ENCODE results near the gene ANTXRL. TPM values are rescaled to one million over a fixed set of nuclear protein-coding genes. Genes with fewer than 3 reads are reported as not detected.

The ANTXRL gene
- total RNA-seq, 1 experiment from 2014 or later = 0.26 TPM

DNA sequence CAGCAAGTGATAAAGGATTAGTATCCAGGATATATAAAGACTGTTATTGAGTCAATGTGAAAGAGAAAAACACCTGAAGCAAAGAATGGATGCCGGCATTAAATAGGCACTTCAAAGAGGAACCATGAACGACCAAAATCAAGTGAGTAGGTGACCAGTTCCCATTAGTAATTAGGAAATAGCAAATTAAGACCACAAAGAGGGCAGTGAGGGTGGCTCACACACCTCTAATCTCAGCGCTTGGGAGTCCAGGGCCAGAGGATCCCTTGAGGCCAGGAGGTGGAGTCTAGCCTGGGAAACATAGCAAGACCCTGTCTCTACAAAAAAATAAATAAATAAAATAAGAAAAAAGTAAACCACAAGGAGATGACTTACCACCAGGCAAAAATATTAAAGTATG, 1.5 kb upstream of the ANTXRL start:
- Histone ChIP-seq H4K20me1 (ENCODE audit: insufficient read depth) (no peaks in the 10 kb centered on the region), H3K79me2 (ENCODE audit: low read depth) (0 out of 2 replicates have a peak, but pooled peaks cover 7% of the 10 kb centered on the region), H3K9me3 (ENCODE audit: insufficient read depth, low read depth) (no peaks in the 10 kb centered on the region), H3K27me3 (ENCODE audit: insufficient read depth, low read depth) (no peaks in the 10 kb centered on the region), H3K27ac (peak overlapping the region; percentile 57), H3K4me2 (peak overlapping the region; percentile 92), H2AFZ (peak overlapping the region; percentile 81), H3K4me3 (peak overlapping the region; percentile 93), H3K9me2 (ENCODE audit: insufficient read depth) (no peaks in the 10 kb centered on the region), H3K36me3 (ENCODE audit: low read depth) (no peaks in the 10 kb centered on the region), H3F3A (ENCODE audit: insufficient read depth, low read depth) (peaks cover 31% of the 10 kb centered on the region), H3K4me1 (replicated peaks; ENCODE audit: insufficient read depth) (peaks cover 59% of the 10 kb centered on the region)
- ChIA-PET POLR2A (ENCODE audit: unreplicated experiment) (no interaction called here), CTCF (no interaction called here)
- intact Hi-C loops (cut with micrococcal nuclease; ENCODE audit: unreplicated experiment) = no loop called here
- no peak for TF ChIP-seq EZH2 (IDR thresholded peaks at IDR 0.05; ENCODE audit: low read depth)
- 0 out of 2 replicates have a peak, but pooled peaks have one; percentile 21 for TF ChIP-seq CTCF (conservative IDR thresholded peaks at IDR 0.05)
- no peak for DNase-seq
- no TSS peak for BruUV-seq (replicated peaks)

- no peak overlapping the region; the same call in 1 of the 2 replicates for H3K27ac ChIP-seq
- H2AFZ ChIP-seq = no peak overlapping the region
- ChIA-PET CTCF (no interaction called here), POLR2A (ENCODE audit: unreplicated experiment) (no interaction called here)
- peak overlapping the region; percentile 93; the same call in 1 of the 2 replicates for H3K4me3 ChIP-seq
- 0 out of 2 replicates have a peak, but pooled peaks cover 7% of the 10 kb centered on the region for H3K79me2 ChIP-seq (ENCODE audit: low read depth)
- TF ChIP-seq EZH2 (IDR thresholded peaks at IDR 0.05; ENCODE audit: low read depth) (no peak), CTCF (conservative IDR thresholded peaks at IDR 0.05) (no peak)
- H3F3A ChIP-seq (ENCODE audit: insufficient read depth, low read depth) = peaks cover 33% of the 10 kb centered on the region
- H4K20me1 ChIP-seq (ENCODE audit: insufficient read depth) = no peaks in the 10 kb centered on the region
- peaks cover 60% of the 10 kb centered on the region for H3K4me1 ChIP-seq (replicated peaks; ENCODE audit: insufficient read depth)
- intact Hi-C loops (cut with micrococcal nuclease; ENCODE audit: unreplicated experiment) = no loop called here
- no peak for DNase-seq
- H3K9me2 ChIP-seq (ENCODE audit: insufficient read depth) = no peaks in the 10 kb centered on the region
- peak overlapping the region; percentile 92 for H3K4me2 ChIP-seq
- H3K9me3 ChIP-seq (ENCODE audit: insufficient read depth, low read depth) = no peaks in the 10 kb centered on the region
- BruUV-seq (replicated peaks) = no TSS peak
- H3K27me3 ChIP-seq (ENCODE audit: insufficient read depth, low read depth) = no peaks in the 10 kb centered on the region
- no peaks in the 10 kb centered on the region for H3K36me3 ChIP-seq (ENCODE audit: low read depth)
Measured at GRCh38 chr10:46285966-46286620, 704 bp upstream of the ANTXRL start.

- POLR2A ChIA-PET (ENCODE audit: unreplicated experiment) = interaction anchor here (0.6 kb wide), 1 partner anchor 114 kb away, joined by 4 read pairs; no protein-coding TSS in a partner anchor
- DNase-seq = peak; percentile 79 to 95
- Histone ChIP-seq H3K79me2 (ENCODE audit: low read depth) (0 out of 2 replicates have a peak, but pooled peaks cover 7% of the 10 kb centered on the region), H3K9me2 (ENCODE audit: insufficient read depth) (no peaks in the 10 kb centered on the region), H3K27ac (peak overlapping the region; percentile 85), H3K4me1 (replicated peaks; ENCODE audit: insufficient read depth) (peaks cover 79% of the 10 kb centered on the region), H3F3A (ENCODE audit: insufficient read depth, low read depth) (peaks cover 42% of the 10 kb centered on the region), H4K20me1 (ENCODE audit: insufficient read depth) (no peaks in the 10 kb centered on the region), H3K4me3 (no peak overlapping the region), H2AFZ (0 out of 2 replicates have a peak overlapping the region, but pooled peaks have one; percentile 51), H3K4me2 (peak overlapping the region; percentile 58), H3K9me3 (ENCODE audit: insufficient read depth, low read depth) (no peaks in the 10 kb centered on the region), H3K27me3 (ENCODE audit: insufficient read depth, low read depth) (no peaks in the 10 kb centered on the region), H3K36me3 (ENCODE audit: low read depth) (no peaks in the 10 kb centered on the region)
- 0 out of 2 replicates have a peak, but pooled peaks have one; percentile 27 for TF ChIP-seq CTCF (conservative IDR thresholded peaks at IDR 0.05)
- TF ChIP-seq EZH2 (IDR thresholded peaks at IDR 0.05; ENCODE audit: low read depth) = no peak
- CTCF ChIA-PET = interaction anchor here (0.5 kb wide), 1 partner anchor 1114 kb away, joined by 3 read pairs; no protein-coding TSS in a partner anchor
- intact Hi-C loops (cut with micrococcal nuclease; ENCODE audit: unreplicated experiment) = no loop called here
- no TSS peak for BruUV-seq (replicated peaks)
Measured at GRCh38 chr10:46287846-46288477, 1.2 kb downstream of the ANTXRL start.
